Cerebellar cortex (tissue), 1 donor: ENCODE results near the gene TCF23.

ENCODE experiments used
- DNase-seq: peaks from one replicate; pipeline ENCODE4 v3.0.0-alpha.2; 2015; ENCODE audit warnings: low spot score

The TCF23 gene

GRCh38 chr2:27128668-27129571 is 19.9 kb upstream of the TCF23 start:
- DNase-seq, result no peak

GRCh38 chr2:27130396-27130795 is 18.4 kb upstream of the TCF23 start:
- DNase-seq, result no peak

- no peak for DNase-seq
These were observed 17.4 kb upstream of the TCF23 start for GRCh38 chr2:27131429-27131828.

GRCh38 chr2:27133195-27133875 is 15.5 kb upstream of the TCF23 start:
- DNase-seq, result peak; percentile 49

GRCh38 chr2:27133905-27134780 is 14.7 kb upstream of the TCF23 start, which contains the start of gene PREB:
TSS of gene PREB (minus strand) at chr2:27134636. CDS start at chr2:27134421, 215 bp downstream.
- peak; percentile 93 for DNase-seq

- DNase-seq, result no peak
These were observed 13.9 kb upstream of the TCF23 start for GRCh38 chr2:27134781-27135477.

GRCh38 chr2:27135478-27135955 is 13.3 kb upstream of the TCF23 start:
- DNase-seq, result no peak

- DNase-seq, result no peak
These were observed 12.1 kb upstream of the TCF23 start for GRCh38 chr2:27136751-27137150.

GRCh38 chr2:27137322-27137935 is 11.4 kb upstream of the TCF23 start:
- no peak for DNase-seq

GRCh38 chr2:27138111-27138510 is 10.7 kb upstream of the TCF23 start:
- DNase-seq, result no peak

GRCh38 chr2:27139310-27139709 is 9.5 kb upstream of the TCF23 start, which contains the start of gene PRR30:
TSS of gene PRR30 (minus strand) at chr2:27139410. CDS start at chr2:27138329, 1,081 bp downstream.
- no peak for DNase-seq

GRCh38 chr2:27143285-27143684 is 5.5 kb upstream of the TCF23 start:
- no peak for DNase-seq

- DNase-seq, result no peak
These were observed 3.1 kb upstream of the TCF23 start for GRCh38 chr2:27145682-27146081.

- no peak for DNase-seq
These were observed 869 bp upstream of the TCF23 start for GRCh38 chr2:27147935-27148334.

- no peak for DNase-seq
These were observed 984 bp downstream of the TCF23 start for GRCh38 chr2:27149570-27150405.

GRCh38 chr2:27150639-27151230 is 1.9 kb downstream of the TCF23 start:
- DNase-seq, result no peak

- DNase-seq, result no peak
These were observed 3.4 kb downstream of the TCF23 start for GRCh38 chr2:27152102-27152795.

GRCh38 chr2:27152796-27153464 is 4.1 kb downstream of the TCF23 start:
- DNase-seq, result no peak
